B cell (primary cell): ENCODE results near the gene DEFB112. TPM values are rescaled to one million over a fixed set of nuclear protein-coding genes. Genes with fewer than 3 reads are reported as not detected.

Experiments
- ATAC-seq: fragments of 200-7000 bp; cut with Tn5 transposase; one replicate; pipeline ENCODE4 v1.10.0; 2021; ENCODE audit warnings: low read depth, mild to moderate bottlenecking, moderate number of reproducible peaks, moderate library complexity
- CTCF ChIA-PET: fragments of 350-600 bp; sonication (Branson Sonifier 250); formaldehyde crosslinking; loops from one replicate; lab custom pipeline; 2021; ENCODE audit warnings: antibody characterized with exemption, inconsistent platforms; lab: Charles Lee
- POLR2A ChIA-PET: fragments of 350-600 bp; sonication (Branson Sonifier 250); formaldehyde crosslinking; loops from one replicate; lab custom pipeline; 2021; ENCODE audit warnings: antibody characterized with exemption; lab: Charles Lee
- DNase-seq: peaks from one replicate; pipeline ENCODE4 v3.0.0; 2013
- H2AFZ ChIP-seq: 2 replicates; pipeline ENCODE4 v1.6.1; 2012; ENCODE audit warnings: mild to moderate bottlenecking, low read depth, low read length; ENCODE audit not compliant: insufficient read depth, poor library complexity, severe bottlenecking
- H3K27ac ChIP-seq, 2 donors: 1 replicate in 1 of 2; 2 replicates in 1 of 2; pipeline ENCODE4 v1.5.1; 2012 to 2013; ENCODE audit warnings: low read length in 2 of 2, mild to moderate bottlenecking in 2 of 2, moderate library complexity in 1 of 2
- H3K27me3 ChIP-seq, 4 experiments: fragments of 200-600 bp in 1 of 4; sonication (generic) in 1 of 4; replicated peaks in 1 of 4; 1 replicate in 2 of 4; 2 replicates in 2 of 4; pipeline versions ENCODE4 v1.6.1 to v1.7.0; 2013 to 2016; ENCODE audit warnings: low read length in 3 of 4, mild to moderate bottlenecking in 2 of 4, mixed read lengths in 1 of 4, moderate library complexity in 1 of 4; ENCODE audit not compliant: insufficient read depth in 4 of 4, control insufficient read depth in 3 of 4; ENCODE audit errors: control extremely low read depth in 1 of 4
- H3K36me3 ChIP-seq, 2 experiments: replicated peaks in 1 of 2; 1 replicate in 1 of 2; 2 replicates in 1 of 2; pipeline versions ENCODE4 v1.6.1 to v1.7.1; 2013; ENCODE audit warnings: low read length in 1 of 2; ENCODE audit not compliant: insufficient read depth in 2 of 2, control insufficient read depth in 1 of 2; ENCODE audit errors: control extremely low read depth in 1 of 2, extremely low read depth in 1 of 2
- H3K4me1 ChIP-seq, 2 donors: fragments of 200-600 bp in 1 of 2; sonication (generic) in 1 of 2; 1 replicate in 1 of 2; 2 replicates in 1 of 2; pipeline versions ENCODE4 v1.5.1 to v1.6.1; 2013 to 2017; ENCODE audit warnings: low read length in 2 of 2; ENCODE audit not compliant: control insufficient read depth in 2 of 2, insufficient read depth in 2 of 2
- H3K4me2 ChIP-seq: replicated peaks from 2 replicates; pipeline ENCODE3; 2012; ENCODE audit warnings: mild to moderate bottlenecking, low read depth, low read length; ENCODE audit not compliant: poor library complexity, severe bottlenecking
- H3K4me3 ChIP-seq, 5 experiments: fragments of 200-600 bp in 1 of 5; sonication (generic) in 1 of 5; 1 replicate in 3 of 5; 2 replicates in 2 of 5; pipeline versions ENCODE4 v1.5.1 to v1.7.0; 2011 to 2016; ENCODE audit warnings: low read length in 4 of 5, mild to moderate bottlenecking in 4 of 5, low read depth in 2 of 5, control low read depth in 1 of 5, moderate library complexity in 1 of 5; ENCODE audit not compliant: insufficient read depth in 1 of 5; ENCODE audit errors: control extremely low read depth in 1 of 5, extremely low read depth in 1 of 5
- H3K79me2 ChIP-seq: fragments of 200-600 bp; sonication (generic); one replicate; pipeline ENCODE4 v1.6.0; 2016; ENCODE audit warnings: low read length; ENCODE audit not compliant: control insufficient read depth, insufficient read depth
- H3K9ac ChIP-seq: fragments of 200-600 bp; sonication (generic); 2 replicates; pipeline ENCODE4 v1.6.1; 2017; ENCODE audit warnings: mild to moderate bottlenecking, low read length, moderate library complexity
- H3K9me3 ChIP-seq, 3 donors: one replicate each; pipeline versions ENCODE4 v1.6.1 to v1.7.1; 2013; ENCODE audit warnings: low read length in 2 of 3; ENCODE audit not compliant: control insufficient read depth in 2 of 3, insufficient read depth in 1 of 3; ENCODE audit errors: control extremely low read depth in 1 of 3
- H4K20me1 ChIP-seq: 2 replicates; pipeline ENCODE4 v1.6.0; 2012; ENCODE audit warnings: mild to moderate bottlenecking, low read length; ENCODE audit not compliant: insufficient read depth, control insufficient read depth, poor library complexity, severe bottlenecking
- H3K27ac Mint-ChIP-seq: one replicate; pipeline ENCODE4 v1.8.0; 2021; ENCODE audit warnings: mixed read lengths
- H3K27me3 Mint-ChIP-seq: one replicate; pipeline ENCODE4 v1.8.0; 2021; ENCODE audit warnings: mixed read lengths
- H3K4me1 Mint-ChIP-seq: one replicate; pipeline ENCODE4 v1.8.0; 2021; ENCODE audit warnings: mixed read lengths
- H3K4me3 Mint-ChIP-seq: one replicate; pipeline ENCODE4 v1.8.0; 2021; ENCODE audit warnings: mixed read lengths
- H3K9me3 Mint-ChIP-seq: one replicate; pipeline ENCODE4 v1.8.0; 2022; ENCODE audit warnings: mixed read lengths; ENCODE audit not compliant: insufficient read depth
- EZH2 ChIP-seq: IDR thresholded peaks from 2 replicates; pipeline ENCODE4 v1.6.1; 2012; ENCODE audit warnings: borderline replicate concordance, low read depth, mild to moderate bottlenecking, moderate library complexity, low read length; ENCODE audit not compliant: insufficient read depth, poor library complexity, severe bottlenecking
- WGBS: methylation state at CpG from one replicate; pipeline ENCODE4 v1.1.5; 2013; ENCODE audit warnings: missing lambda C conversion rate; ENCODE audit not compliant: insufficient coverage; 5-methylcytosine and 5-hydroxymethylcytosine counted together
- intact Hi-C: fragments of 100-400 bp; cut with micrococcal nuclease; formaldehyde crosslinking; loops from one replicate; pipeline ENCODE4 v1.10.0; 2022
- polyA plus RNA-seq: library from polyadenylated mRNA; depleted of rRNA; stranded (reverse); fragments of >200 nt; gene quantifications from 2 replicates; pipeline ENCODE4 v1.2.3, GENCODE V29; 2012
- total RNA-seq, 2 donors: library from RNA; stranded (reverse); fragments of 120-200 nt in 1 of 2; gene quantifications; 1 replicate in 1 of 2; 2 replicates in 1 of 2; pipeline versions ENCODE4 v1.2.3 to v1.2.4, GENCODE V29; 2013 to 2022
- TF ChIP-seq, protein P1 (sequence below): fragments of 200-600 bp; IDR thresholded peaks from one replicate; pipeline ENCODE4 v1.8.0; 2022; ENCODE audit warnings: antibody characterized with exemption, mild to moderate bottlenecking

The DEFB112 gene
- total and polyA plus RNA-seq, 2 donors (not counting 1 experiment from before 2014, with no cell fraction given), result not detected

DNA sequence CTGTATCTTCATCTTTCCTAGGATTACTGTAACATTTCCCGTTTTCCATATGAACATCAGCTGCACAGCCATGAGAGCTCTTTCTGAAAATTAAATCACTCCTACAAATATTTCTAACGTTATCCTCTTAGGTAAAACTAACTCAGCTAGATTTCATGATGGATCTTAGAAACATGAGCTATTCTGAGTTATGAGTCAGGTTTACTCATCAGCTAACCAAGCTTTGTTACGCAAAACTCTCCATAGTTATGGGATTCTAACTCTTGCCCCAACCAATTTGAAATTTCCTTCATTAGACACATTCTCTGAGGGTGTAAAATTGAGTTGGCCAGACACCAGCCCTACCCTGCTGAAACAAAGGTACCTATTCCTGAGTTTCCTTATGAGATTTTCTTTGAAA, 41.9 kb downstream of the DEFB112 start:
- H3K4me3 ChIP-seq, result no peak overlapping the region
- H3K9me3 Mint-ChIP-seq, result peaks cover 6% of the 10 kb centered on the region
- H3K4me2 ChIP-seq, result no peak overlapping the region
- no peak overlapping the region for H3K9ac ChIP-seq
- no peaks in the 10 kb centered on the region for H3K27me3 Mint-ChIP-seq
- intact Hi-C loops, result no loop called here
- CTCF ChIA-PET, result no interaction called here
- no peaks in the 10 kb centered on the region for H3K27me3 ChIP-seq
- H3K27ac Mint-ChIP-seq, result no peak overlapping the region
- H3K4me3 Mint-ChIP-seq, result no peak overlapping the region
- POLR2A ChIA-PET, result no interaction called here
- no peak overlapping the region for H2AFZ ChIP-seq
- H4K20me1 ChIP-seq, result no peaks in the 10 kb centered on the region
- ATAC-seq, result no peak
- no peaks in the 10 kb centered on the region for H3K4me1 ChIP-seq
- H3K9me3 ChIP-seq, result no peaks in the 10 kb centered on the region
- DNase-seq, result no peak
- 100% methylated on average over 1 of the region's 3 CpGs for WGBS
- H3K27ac ChIP-seq, result no peak overlapping the region
- H3K36me3 ChIP-seq, result no peaks in the 10 kb centered on the region
- no peaks in the 10 kb centered on the region for H3K4me1 Mint-ChIP-seq
- no peaks in the 10 kb centered on the region for H3K79me2 ChIP-seq
- TF ChIP-seq EZH2, result no peak
- TF ChIP-seq, protein P1, sequence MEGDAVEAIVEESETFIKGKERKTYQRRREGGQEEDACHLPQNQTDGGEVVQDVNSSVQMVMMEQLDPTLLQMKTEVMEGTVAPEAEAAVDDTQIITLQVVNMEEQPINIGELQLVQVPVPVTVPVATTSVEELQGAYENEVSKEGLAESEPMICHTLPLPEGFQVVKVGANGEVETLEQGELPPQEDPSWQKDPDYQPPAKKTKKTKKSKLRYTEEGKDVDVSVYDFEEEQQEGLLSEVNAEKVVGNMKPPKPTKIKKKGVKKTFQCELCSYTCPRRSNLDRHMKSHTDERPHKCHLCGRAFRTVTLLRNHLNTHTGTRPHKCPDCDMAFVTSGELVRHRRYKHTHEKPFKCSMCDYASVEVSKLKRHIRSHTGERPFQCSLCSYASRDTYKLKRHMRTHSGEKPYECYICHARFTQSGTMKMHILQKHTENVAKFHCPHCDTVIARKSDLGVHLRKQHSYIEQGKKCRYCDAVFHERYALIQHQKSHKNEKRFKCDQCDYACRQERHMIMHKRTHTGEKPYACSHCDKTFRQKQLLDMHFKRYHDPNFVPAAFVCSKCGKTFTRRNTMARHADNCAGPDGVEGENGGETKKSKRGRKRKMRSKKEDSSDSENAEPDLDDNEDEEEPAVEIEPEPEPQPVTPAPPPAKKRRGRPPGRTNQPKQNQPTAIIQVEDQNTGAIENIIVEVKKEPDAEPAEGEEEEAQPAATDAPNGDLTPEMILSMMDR, result no peak

DNA sequence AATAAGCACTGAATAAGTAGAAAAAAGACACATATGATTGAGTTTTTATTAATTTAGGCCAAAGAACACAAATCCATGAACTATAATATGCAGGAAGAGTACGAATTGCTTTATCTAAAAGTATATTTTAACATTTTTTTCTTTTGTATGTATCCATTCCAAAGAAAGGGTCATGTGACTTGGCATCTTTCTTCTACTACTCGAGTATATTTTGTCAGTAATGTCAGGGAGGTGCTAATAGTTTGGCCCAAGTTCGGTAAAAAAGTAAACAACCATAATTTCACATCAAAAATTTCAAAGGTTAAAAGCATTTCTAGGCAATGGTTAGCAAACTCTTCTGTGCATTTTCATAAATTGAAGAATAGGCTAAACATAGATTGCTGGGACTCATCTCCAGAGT, 46.6 kb downstream of the DEFB112 start:
- Histone ChIP-seq H3K27ac (no peak overlapping the region), H3K4me3 (no peak overlapping the region), H3K4me1 (no peaks in the 10 kb centered on the region), H3K27me3 (no peaks in the 10 kb centered on the region), H3K9me3 (no peaks in the 10 kb centered on the region), H3K79me2 (no peaks in the 10 kb centered on the region), H3K4me2 (no peak overlapping the region), H4K20me1 (no peaks in the 10 kb centered on the region), H3K9ac (no peak overlapping the region), H3K36me3 (no peaks in the 10 kb centered on the region), H2AFZ (no peak overlapping the region)
- Mint-ChIP-seq H3K4me1 (no peaks in the 10 kb centered on the region), H3K27me3 (no peaks in the 10 kb centered on the region), H3K4me3 (no peak overlapping the region), H3K27ac (no peak overlapping the region), H3K9me3 (peaks cover 5% of the 10 kb centered on the region)
- no CpG with 5 or more reads among the region's 3 CpGs for WGBS
- no peak for DNase-seq
- ChIA-PET POLR2A (no interaction called here), CTCF (no interaction called here)
- ATAC-seq, result no peak
- intact Hi-C loops, result no loop called here
- no peak for TF ChIP-seq EZH2
- TF ChIP-seq, protein P1, result no peak
